PFSK-1 (cell line): Measurements from ENCODE around the gene GHR.

Experiments used
- FOXP2 ChIP-seq: optimal IDR thresholded peaks from 2 replicates; pipeline ENCODE3; 2011; ENCODE audit warnings: borderline replicate concordance, control low read depth, inconsistent platforms; ENCODE audit not compliant: insufficient read depth; ENCODE audit errors: extremely low read length, extremely low read depth
- POLR2AphosphoS5 ChIP-seq: IDR thresholded peaks from 2 replicates; pipeline ENCODE4 v1.6.1; 2012; ENCODE audit warnings: low read depth, mild to moderate bottlenecking, control low read depth, low read length, moderate library complexity
- SIN3A ChIP-seq: IDR thresholded peaks from 2 replicates; pipeline ENCODE4 v1.6.1; 2012; ENCODE audit warnings: mild to moderate bottlenecking, low read length, moderate library complexity, borderline replicate concordance; ENCODE audit not compliant: insufficient read depth
- TAF1 ChIP-seq: IDR thresholded peaks from 2 replicates; pipeline ENCODE4 v1.6.1; 2012; ENCODE audit warnings: low read length, control low read depth, borderline replicate concordance; ENCODE audit not compliant: insufficient read depth
- TF ChIP-seq, protein P1 (sequence below), 2 experiments: IDR thresholded peaks; 2 replicates each; pipeline versions ENCODE4 v1.6.1 to v1.8.0; 2011 to 2012; ENCODE audit warnings: low read depth in 2 of 2, low read length in 2 of 2, control low read depth in 1 of 2, inconsistent platforms in 1 of 2, mild to moderate bottlenecking in 1 of 2, moderate library complexity in 1 of 2; ENCODE audit not compliant: insufficient read depth in 1 of 2

GHR gene

DNA sequence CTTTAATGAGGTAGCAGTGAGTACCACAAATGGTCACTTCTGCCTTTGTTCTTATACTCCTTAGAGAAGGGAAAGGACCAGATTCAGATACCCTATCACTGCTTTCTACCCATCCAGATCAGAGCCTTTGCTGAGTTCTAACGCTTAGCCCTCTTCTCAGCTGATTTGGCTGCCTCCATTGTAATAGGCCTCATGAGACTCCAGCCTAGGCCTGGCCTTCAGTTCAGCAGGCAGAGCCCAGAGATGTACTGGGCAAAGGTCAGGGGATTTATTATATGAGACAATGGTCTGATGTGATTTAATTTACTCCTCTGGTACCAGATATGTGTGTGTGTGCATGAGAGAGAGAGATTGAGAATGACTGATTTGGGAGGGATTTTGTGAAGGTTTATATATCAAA, 124.7 kb downstream of the GHR start:
- TF ChIP-seq FOXP2 (no peak), POLR2AphosphoS5 (no peak), SIN3A (no peak), TAF1 (no peak)
- TF ChIP-seq, protein P1, sequence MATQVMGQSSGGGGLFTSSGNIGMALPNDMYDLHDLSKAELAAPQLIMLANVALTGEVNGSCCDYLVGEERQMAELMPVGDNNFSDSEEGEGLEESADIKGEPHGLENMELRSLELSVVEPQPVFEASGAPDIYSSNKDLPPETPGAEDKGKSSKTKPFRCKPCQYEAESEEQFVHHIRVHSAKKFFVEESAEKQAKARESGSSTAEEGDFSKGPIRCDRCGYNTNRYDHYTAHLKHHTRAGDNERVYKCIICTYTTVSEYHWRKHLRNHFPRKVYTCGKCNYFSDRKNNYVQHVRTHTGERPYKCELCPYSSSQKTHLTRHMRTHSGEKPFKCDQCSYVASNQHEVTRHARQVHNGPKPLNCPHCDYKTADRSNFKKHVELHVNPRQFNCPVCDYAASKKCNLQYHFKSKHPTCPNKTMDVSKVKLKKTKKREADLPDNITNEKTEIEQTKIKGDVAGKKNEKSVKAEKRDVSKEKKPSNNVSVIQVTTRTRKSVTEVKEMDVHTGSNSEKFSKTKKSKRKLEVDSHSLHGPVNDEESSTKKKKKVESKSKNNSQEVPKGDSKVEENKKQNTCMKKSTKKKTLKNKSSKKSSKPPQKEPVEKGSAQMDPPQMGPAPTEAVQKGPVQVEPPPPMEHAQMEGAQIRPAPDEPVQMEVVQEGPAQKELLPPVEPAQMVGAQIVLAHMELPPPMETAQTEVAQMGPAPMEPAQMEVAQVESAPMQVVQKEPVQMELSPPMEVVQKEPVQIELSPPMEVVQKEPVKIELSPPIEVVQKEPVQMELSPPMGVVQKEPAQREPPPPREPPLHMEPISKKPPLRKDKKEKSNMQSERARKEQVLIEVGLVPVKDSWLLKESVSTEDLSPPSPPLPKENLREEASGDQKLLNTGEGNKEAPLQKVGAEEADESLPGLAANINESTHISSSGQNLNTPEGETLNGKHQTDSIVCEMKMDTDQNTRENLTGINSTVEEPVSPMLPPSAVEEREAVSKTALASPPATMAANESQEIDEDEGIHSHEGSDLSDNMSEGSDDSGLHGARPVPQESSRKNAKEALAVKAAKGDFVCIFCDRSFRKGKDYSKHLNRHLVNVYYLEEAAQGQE (IDR thresholded peaks at IDR 0.05; ENCODE audit: insufficient read depth in 1 of 2, low read depth in 2 of 2, low read length in 2 of 2) = no peak

GRCh38 chr5:42552597-42552996, 129.4 kb downstream of the GHR start:
- no peak for TF ChIP-seq SIN3A
- TF ChIP-seq FOXP2 = no peak
- TF ChIP-seq, protein P1 (IDR thresholded peaks at IDR 0.05; ENCODE audit: insufficient read depth in 1 of 2, low read depth in 2 of 2, low read length in 2 of 2) = no peak

DNA sequence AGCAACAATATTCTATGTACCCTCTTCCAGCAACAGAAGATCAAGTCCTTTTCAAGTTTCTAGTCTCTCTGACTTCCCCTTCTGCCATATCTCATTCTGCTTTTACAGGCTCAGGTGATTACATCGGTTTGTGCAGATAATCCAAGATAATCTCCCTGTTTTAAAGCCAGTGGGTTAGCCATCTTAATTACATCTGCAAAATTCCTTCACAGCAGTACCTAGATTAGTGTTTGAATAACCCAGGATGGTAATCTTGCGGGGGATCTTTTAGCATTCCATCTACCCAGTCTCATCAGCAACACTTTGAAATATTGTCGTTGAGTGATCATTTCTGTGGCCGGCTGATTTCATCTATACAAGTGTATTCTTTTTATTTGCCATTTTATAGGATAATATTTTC, 130.2 kb downstream of the GHR start:
- TF ChIP-seq POLR2AphosphoS5 (no peak), SIN3A (no peak), TAF1 (no peak)
- TF ChIP-seq, protein P1 (IDR thresholded peaks at IDR 0.05; ENCODE audit: insufficient read depth in 1 of 2, low read depth in 2 of 2, low read length in 2 of 2) = no peak

DNA sequence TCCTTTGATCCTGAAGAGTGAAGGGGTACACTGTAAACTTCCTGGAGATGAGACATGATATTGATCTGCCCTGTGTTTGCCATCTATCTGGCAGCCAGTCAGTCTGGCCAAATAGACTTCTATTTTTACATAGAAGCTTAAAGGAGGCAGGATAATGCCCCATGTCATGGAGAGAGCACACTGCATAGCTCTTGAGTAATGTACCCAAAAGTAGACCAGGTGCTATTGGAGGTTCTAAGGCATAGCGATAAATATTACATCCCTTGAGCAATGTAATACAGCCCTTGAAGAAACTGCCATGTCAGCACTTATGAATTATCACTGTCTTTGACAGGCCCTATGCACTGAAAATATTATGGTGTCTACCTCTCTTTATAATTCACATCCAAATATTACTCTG, 131.8 kb downstream of the GHR start:
- TF ChIP-seq TAF1 = no peak
- TF ChIP-seq SIN3A = no peak
- TF ChIP-seq, protein P1 (IDR thresholded peaks at IDR 0.05; ENCODE audit: insufficient read depth in 1 of 2, low read depth in 2 of 2, low read length in 2 of 2) = no peak
- no peak for TF ChIP-seq POLR2AphosphoS5

DNA sequence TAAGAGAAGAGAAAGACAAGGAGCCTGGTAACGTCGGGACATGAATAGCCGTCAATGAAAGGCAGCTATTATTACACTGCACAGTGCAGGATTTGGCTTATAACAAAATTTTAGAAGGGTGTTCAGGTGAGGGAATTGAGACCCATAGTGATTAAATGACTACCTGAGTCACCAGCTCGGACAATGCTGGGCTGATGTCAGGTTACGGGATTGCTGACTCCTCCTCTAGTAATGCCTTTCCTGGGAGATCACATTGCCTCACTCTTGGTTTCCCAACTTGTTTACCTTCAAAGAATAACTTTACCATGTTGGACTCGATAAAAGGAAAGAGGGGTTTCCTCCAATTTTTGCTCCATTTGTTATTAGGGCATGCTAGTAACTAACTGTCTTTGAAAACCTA, 132.6 kb downstream of the GHR start:
- TF ChIP-seq POLR2AphosphoS5 = no peak
- TF ChIP-seq FOXP2 = no peak
- no peak for TF ChIP-seq TAF1
- TF ChIP-seq, protein P1 (IDR thresholded peaks at IDR 0.05; ENCODE audit: insufficient read depth in 1 of 2, low read depth in 2 of 2, low read length in 2 of 2) = no peak
- no peak for TF ChIP-seq SIN3A
